H9 (cell line): Measurements from ENCODE around the gene SVEP1. TPM values are rescaled to one million over a fixed set of nuclear protein-coding genes. Genes with fewer than 3 reads are reported as not detected.

Source experiments
- DNase-seq: peaks from one replicate; pipeline ENCODE4 v3.0.0-alpha.2; 2017
- H2AFZ ChIP-seq: one replicate; pipeline ENCODE4 v1.6.1; 2013; ENCODE audit warnings: mild to moderate bottlenecking, low read length, control low read depth, moderate library complexity
- H2AK5ac ChIP-seq: 2 replicates; pipeline ENCODE4 v1.6.1; 2013; ENCODE audit warnings: low read length, control low read depth, mixed read lengths; ENCODE audit not compliant: insufficient read length
- H2BK120ac ChIP-seq: one replicate; pipeline ENCODE4 v1.6.1; 2013; ENCODE audit warnings: low read depth, mild to moderate bottlenecking, low read length, control low read depth, inconsistent platforms; ENCODE audit not compliant: poor library complexity, severe bottlenecking
- H2BK12ac ChIP-seq: 2 replicates; pipeline ENCODE4 v1.6.1; 2013; ENCODE audit warnings: low read length, control low read depth, mixed read lengths, low read depth; ENCODE audit not compliant: insufficient read length
- H2BK15ac ChIP-seq: 2 replicates; pipeline ENCODE4 v1.6.1; 2013; ENCODE audit warnings: low read depth, low read length, control low read depth
- H2BK20ac ChIP-seq: one replicate; pipeline ENCODE4 v1.6.1; 2013; ENCODE audit warnings: low read depth, mild to moderate bottlenecking, low read length, control low read depth, inconsistent platforms; ENCODE audit not compliant: poor library complexity, severe bottlenecking
- H2BK5ac ChIP-seq: 2 replicates; pipeline ENCODE4 v1.6.1; 2013; ENCODE audit warnings: low read length, control low read depth, mixed read lengths; ENCODE audit not compliant: insufficient read length
- H3K14ac ChIP-seq: 2 replicates; pipeline ENCODE4 v1.6.1; 2013; ENCODE audit warnings: low read length, control low read depth; ENCODE audit not compliant: insufficient read depth
- H3K18ac ChIP-seq: 2 replicates; pipeline ENCODE4 v1.6.1; 2013; ENCODE audit warnings: low read depth, mild to moderate bottlenecking, mixed read lengths, low read length, control low read depth; ENCODE audit not compliant: insufficient read length
- H3K23ac ChIP-seq: 2 replicates; pipeline ENCODE4 v1.6.1; 2013; ENCODE audit warnings: low read length, control low read depth, mixed read lengths, low read depth; ENCODE audit not compliant: insufficient read length
- H3K23me2 ChIP-seq: 2 replicates; pipeline ENCODE4 v1.6.1; 2013; ENCODE audit warnings: low read depth, mild to moderate bottlenecking, mixed read lengths, low read length, control low read depth; ENCODE audit not compliant: insufficient read length, poor library complexity, severe bottlenecking
- H3K27ac ChIP-seq: 2 replicates; pipeline ENCODE4 v1.5.1; 2013; ENCODE audit warnings: low read length, control low read depth, mixed read lengths, low read depth; ENCODE audit not compliant: insufficient read length
- H3K27me3 ChIP-seq: 2 replicates; pipeline ENCODE4 v1.6.1; 2013; ENCODE audit warnings: low read length, control low read depth, inconsistent platforms; ENCODE audit not compliant: insufficient read depth
- H3K4ac ChIP-seq: 2 replicates; pipeline ENCODE4 v1.6.1; 2013; ENCODE audit warnings: low read depth, mild to moderate bottlenecking, control low read depth, inconsistent platforms, low read length, moderate library complexity
- H3K4me1 ChIP-seq: 2 replicates; pipeline ENCODE4 v1.6.1; 2013; ENCODE audit warnings: low read length, control low read depth, inconsistent platforms; ENCODE audit not compliant: insufficient read depth
- H3K4me2 ChIP-seq: 2 replicates; pipeline ENCODE4 v1.6.1; 2013; ENCODE audit warnings: low read length, control low read depth, mixed read lengths; ENCODE audit not compliant: insufficient read length, insufficient read depth
- H3K56ac ChIP-seq: 2 replicates; pipeline ENCODE4 v1.6.1; 2013; ENCODE audit warnings: low read depth, mild to moderate bottlenecking, mixed read lengths, low read length, control low read depth; ENCODE audit not compliant: insufficient read length
- H3K79me1 ChIP-seq: 2 replicates; pipeline ENCODE4 v1.6.1; 2013; ENCODE audit warnings: low read depth, mild to moderate bottlenecking, moderate library complexity, low read length, control low read depth, inconsistent platforms; ENCODE audit not compliant: insufficient read depth, poor library complexity, severe bottlenecking
- H3K79me2 ChIP-seq: 2 replicates; pipeline ENCODE4 v1.6.1; 2013; ENCODE audit warnings: low read length, control low read depth, inconsistent platforms; ENCODE audit not compliant: insufficient read depth
- H3K9ac ChIP-seq: 2 replicates; pipeline ENCODE4 v1.6.1; 2013; ENCODE audit warnings: low read length, control low read depth, mixed read lengths; ENCODE audit not compliant: insufficient read length; ENCODE audit errors: extremely low read depth
- H3K9me3 ChIP-seq: one replicate; pipeline ENCODE4 v1.6.1; 2013; ENCODE audit warnings: low read depth, low read length, inconsistent platforms; ENCODE audit not compliant: control insufficient read depth
- H3T11ph ChIP-seq: one replicate; pipeline ENCODE4 v1.6.1; 2013; ENCODE audit warnings: mild to moderate bottlenecking, low read length, control low read depth, inconsistent platforms
- H4K20me1 ChIP-seq: one replicate; pipeline ENCODE4 v1.6.1; 2013; ENCODE audit not compliant: control insufficient read depth, insufficient read length, insufficient read depth
- H4K5ac ChIP-seq: 2 replicates; pipeline ENCODE4 v1.6.1; 2013; ENCODE audit warnings: low read depth, mild to moderate bottlenecking, mixed read lengths, low read length, control low read depth; ENCODE audit not compliant: insufficient read length
- H4K8ac ChIP-seq: replicated peaks from 2 replicates; pipeline ENCODE4 v1.6.1; 2013; ENCODE audit warnings: low read length, control low read depth, mixed read lengths, low read depth; ENCODE audit not compliant: insufficient read length
- H4K91ac ChIP-seq: 2 replicates; pipeline ENCODE4 v1.6.1; 2013; ENCODE audit warnings: low read depth, mild to moderate bottlenecking, moderate library complexity, mixed read lengths, low read length, control low read depth; ENCODE audit not compliant: insufficient read length
- H3K27ac Mint-ChIP-seq, 3 experiments: 2 replicates in 2 of 3; 3 replicates in 1 of 3; pipeline ENCODE4 v1.8.0; 2020 to 2021; ENCODE audit warnings: mixed read lengths in 3 of 3, mild to moderate bottlenecking in 1 of 3, moderate library complexity in 1 of 3
- H3K27me3 Mint-ChIP-seq: 2 replicates; pipeline ENCODE4 v1.8.0; 2021; ENCODE audit warnings: low read depth, mild to moderate bottlenecking, moderate library complexity, mixed read lengths
- H3K36me3 Mint-ChIP-seq, 3 experiments: 2 replicates in 2 of 3; 3 replicates in 1 of 3; pipeline ENCODE4 v1.8.0; 2020 to 2021; ENCODE audit warnings: low read depth in 3 of 3, mixed read lengths in 3 of 3; ENCODE audit not compliant: insufficient read depth in 1 of 3
- H3K4me1 Mint-ChIP-seq, 2 experiments: 2 replicates each; pipeline ENCODE4 v1.8.0; 2020; ENCODE audit warnings: mixed read lengths in 2 of 2
- H3K4me3 Mint-ChIP-seq, 2 experiments: 2 replicates in 1 of 2; 3 replicates in 1 of 2; pipeline ENCODE4 v1.8.0; 2020 to 2021; ENCODE audit warnings: mild to moderate bottlenecking in 2 of 2, mixed read lengths in 2 of 2, moderate library complexity in 1 of 2
- H3K9me3 Mint-ChIP-seq, 2 experiments: 2 replicates in 1 of 2; 3 replicates in 1 of 2; pipeline ENCODE4 v1.8.0; 2020; ENCODE audit warnings: mild to moderate bottlenecking in 2 of 2, mixed read lengths in 2 of 2, moderate library complexity in 1 of 2
- WGBS: extraction: QIAGEN DNeasy Blood & Tissue Kit; methylation state at CpG from one replicate; pipeline ENCODE4 v1.1.7; 2013; ENCODE audit warnings: missing lambda C conversion rate, low lambda C conversion rate, mixed read lengths; ENCODE audit not compliant: insufficient read length; ENCODE audit errors: extremely low coverage; 5-methylcytosine and 5-hydroxymethylcytosine counted together
- total RNA-seq: library from RNA; stranded (reverse); gene quantifications from 2 replicates; pipeline ENCODE4 v1.2.1, GENCODE V29; 2021
- TF ChIP-seq, protein P1 (sequence below): fragments of 200-600 bp; sonication (generic); conservative IDR thresholded peaks from 3 replicates; pipeline ENCODE4 v1.8.0; 2021; ENCODE audit warnings: antibody characterized with exemption, mild to moderate bottlenecking

Gene SVEP1
- total RNA-seq, 1 experiment from 2014 or later = 0.17 TPM

GRCh38 chr9:110532908-110533665, 46.5 kb downstream of the SVEP1 start:
- Histone ChIP-seq H3K27me3 (no peaks in the 10 kb centered on the region), H4K91ac (no peak overlapping the region), H3K79me1 (no peaks in the 10 kb centered on the region), H3K14ac (no peak overlapping the region), H2BK12ac (no peak overlapping the region), H3K9me3 (no peaks in the 10 kb centered on the region), H3K4ac (no peak overlapping the region), H4K20me1 (no peaks in the 10 kb centered on the region), H3T11ph (no peak overlapping the region), H3K23ac (no peak overlapping the region), H3K4me2 (no peak overlapping the region), H3K79me2 (no peaks in the 10 kb centered on the region), H3K4me1 (no peaks in the 10 kb centered on the region), H2BK20ac (no peak overlapping the region), H3K56ac (no peak overlapping the region), H2BK15ac (no peak overlapping the region), H2AK5ac (no peak overlapping the region), H3K23me2 (no peaks in the 10 kb centered on the region), H2BK120ac (no peak overlapping the region), H3K9ac (no peak overlapping the region), H3K18ac (no peak overlapping the region), H4K8ac (no peak overlapping the region), H3K27ac (no peak overlapping the region), H4K5ac (no peak overlapping the region), H2BK5ac (no peak overlapping the region), H2AFZ (no peak overlapping the region)
- WGBS = no CpG with 5 or more reads among the region's 9 CpGs
- Mint-ChIP-seq H3K27me3 (no peaks in the 10 kb centered on the region), H3K4me3 (no peak overlapping the region), H3K9me3 (peaks cover 7 to 22% of the 10 kb centered on the region in 2 experiments; a peak in 3 of 5 replicates), H3K36me3 (peaks cover 0 to 7% (median 0%) of the 10 kb centered on the region in 3 experiments; a peak in 1 of 7 replicates), H3K27ac (no peak overlapping the region), H3K4me1 (0 out of 4 replicates have a peak, but pooled peaks cover 0 to 2% of the 10 kb centered on the region in 2 experiments)
- DNase-seq = no peak
- TF ChIP-seq, protein P1, sequence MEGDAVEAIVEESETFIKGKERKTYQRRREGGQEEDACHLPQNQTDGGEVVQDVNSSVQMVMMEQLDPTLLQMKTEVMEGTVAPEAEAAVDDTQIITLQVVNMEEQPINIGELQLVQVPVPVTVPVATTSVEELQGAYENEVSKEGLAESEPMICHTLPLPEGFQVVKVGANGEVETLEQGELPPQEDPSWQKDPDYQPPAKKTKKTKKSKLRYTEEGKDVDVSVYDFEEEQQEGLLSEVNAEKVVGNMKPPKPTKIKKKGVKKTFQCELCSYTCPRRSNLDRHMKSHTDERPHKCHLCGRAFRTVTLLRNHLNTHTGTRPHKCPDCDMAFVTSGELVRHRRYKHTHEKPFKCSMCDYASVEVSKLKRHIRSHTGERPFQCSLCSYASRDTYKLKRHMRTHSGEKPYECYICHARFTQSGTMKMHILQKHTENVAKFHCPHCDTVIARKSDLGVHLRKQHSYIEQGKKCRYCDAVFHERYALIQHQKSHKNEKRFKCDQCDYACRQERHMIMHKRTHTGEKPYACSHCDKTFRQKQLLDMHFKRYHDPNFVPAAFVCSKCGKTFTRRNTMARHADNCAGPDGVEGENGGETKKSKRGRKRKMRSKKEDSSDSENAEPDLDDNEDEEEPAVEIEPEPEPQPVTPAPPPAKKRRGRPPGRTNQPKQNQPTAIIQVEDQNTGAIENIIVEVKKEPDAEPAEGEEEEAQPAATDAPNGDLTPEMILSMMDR = no peak
